Body of pancreas (tissue), 4 donors: ENCODE measurements around the gene BMPR2.

Experiments
- POLR2A ChIP-seq, 3 donors: fragments of 450-650 bp; IDR thresholded peaks; one replicate each; pipeline ENCODE4 v1.6.1; 2016; ENCODE audit warnings: antibody characterized with exemption in 3 of 3, mild to moderate bottlenecking in 2 of 3
- TF ChIP-seq, protein P1 (sequence below), 7 experiments: fragments of 450-650 bp in 4 of 7; fragments of 200-600 bp in 3 of 7; sonication (generic) in 3 of 7; IDR thresholded peaks; one replicate each; pipeline ENCODE4 v1.5.1; 2016 to 2019; ENCODE audit warnings: antibody characterized with exemption in 7 of 7

DNA sequence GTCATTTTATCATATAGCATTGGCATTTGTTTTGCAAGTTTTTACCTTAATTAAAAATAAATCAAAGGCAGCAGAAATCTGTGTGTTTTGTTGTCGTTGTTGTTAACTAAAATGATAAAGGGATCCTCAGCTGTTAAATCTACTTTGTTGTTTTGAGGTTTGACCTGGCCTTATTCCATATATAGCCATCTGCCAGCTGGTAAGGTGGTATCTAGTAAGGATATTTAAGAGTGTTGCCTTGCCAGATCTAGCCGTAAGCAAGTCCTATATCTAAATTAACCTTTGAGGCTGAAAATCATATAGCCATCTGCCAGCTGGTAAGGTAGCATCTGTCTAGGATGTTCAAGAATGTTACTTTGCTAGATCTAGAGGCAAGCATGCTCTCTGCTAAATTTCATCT is 56.6 kb downstream of the BMPR2 start:
- TF ChIP-seq, protein P1, sequence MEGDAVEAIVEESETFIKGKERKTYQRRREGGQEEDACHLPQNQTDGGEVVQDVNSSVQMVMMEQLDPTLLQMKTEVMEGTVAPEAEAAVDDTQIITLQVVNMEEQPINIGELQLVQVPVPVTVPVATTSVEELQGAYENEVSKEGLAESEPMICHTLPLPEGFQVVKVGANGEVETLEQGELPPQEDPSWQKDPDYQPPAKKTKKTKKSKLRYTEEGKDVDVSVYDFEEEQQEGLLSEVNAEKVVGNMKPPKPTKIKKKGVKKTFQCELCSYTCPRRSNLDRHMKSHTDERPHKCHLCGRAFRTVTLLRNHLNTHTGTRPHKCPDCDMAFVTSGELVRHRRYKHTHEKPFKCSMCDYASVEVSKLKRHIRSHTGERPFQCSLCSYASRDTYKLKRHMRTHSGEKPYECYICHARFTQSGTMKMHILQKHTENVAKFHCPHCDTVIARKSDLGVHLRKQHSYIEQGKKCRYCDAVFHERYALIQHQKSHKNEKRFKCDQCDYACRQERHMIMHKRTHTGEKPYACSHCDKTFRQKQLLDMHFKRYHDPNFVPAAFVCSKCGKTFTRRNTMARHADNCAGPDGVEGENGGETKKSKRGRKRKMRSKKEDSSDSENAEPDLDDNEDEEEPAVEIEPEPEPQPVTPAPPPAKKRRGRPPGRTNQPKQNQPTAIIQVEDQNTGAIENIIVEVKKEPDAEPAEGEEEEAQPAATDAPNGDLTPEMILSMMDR (IDR thresholded peaks at IDR 0.05), result no peak
- TF ChIP-seq POLR2A (IDR thresholded peaks at IDR 0.05), result no peak
